HUDEP-2 (cell line): ENCODE measurements around the gene TBCD.

Source experiments
- DNase-seq, 76 experiments: peaks; one replicate each; lab custom pipeline; 2025; ENCODE audit not compliant: unreplicated experiment in 76 of 76; lab: John Stamatoyannopoulos, UW

TBCD gene

DNA sequence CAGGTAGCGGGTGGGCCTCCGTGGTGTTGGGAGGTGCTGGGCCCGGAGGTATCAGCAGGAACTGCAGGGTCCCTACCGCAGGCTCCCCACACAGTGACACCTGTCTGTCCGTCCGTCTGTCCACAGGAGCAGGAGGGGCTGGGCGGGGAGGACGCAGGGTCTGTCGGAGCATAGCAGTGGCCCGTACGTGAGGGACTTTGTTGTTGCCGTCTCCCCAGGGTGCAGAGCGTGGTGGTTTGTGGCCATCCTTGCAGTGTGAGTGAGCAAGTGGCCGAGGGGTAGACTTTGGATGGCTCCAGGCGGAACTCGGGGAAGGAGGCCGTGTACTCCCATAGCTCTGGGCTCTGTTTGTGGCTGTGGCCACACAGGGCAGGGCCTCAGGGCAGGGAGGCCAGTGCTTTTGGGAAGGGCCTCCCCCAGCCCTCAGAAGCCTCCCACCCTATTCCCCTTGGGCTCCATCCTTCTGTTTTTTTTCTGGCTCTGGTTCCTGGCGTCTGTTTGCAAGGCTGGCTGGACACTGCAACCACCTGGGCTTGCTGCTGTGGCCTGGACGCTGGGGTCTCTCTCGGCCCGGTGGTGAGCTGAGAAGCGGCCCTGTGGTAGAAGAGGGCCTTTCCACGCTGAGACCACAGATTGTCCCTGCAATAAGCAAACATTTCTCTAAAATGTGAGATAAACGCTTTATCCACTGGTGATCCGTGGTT lies 128.9 kb downstream of the TBCD start:
- DNase-seq: no peak

GRCh38 chr17:82881324-82881823 lies 129.5 kb downstream of the TBCD start:
- DNase-seq: no peak

- peak in 7 of 76 experiments; percentile 11 to 34 (median 22) for DNase-seq
These were observed 130.2 kb downstream of the TBCD start for GRCh38 chr17:82881900-82882714.

- no peak for DNase-seq
These were observed 131.0 kb downstream of the TBCD start for GRCh38 chr17:82882715-82883418.

DNA sequence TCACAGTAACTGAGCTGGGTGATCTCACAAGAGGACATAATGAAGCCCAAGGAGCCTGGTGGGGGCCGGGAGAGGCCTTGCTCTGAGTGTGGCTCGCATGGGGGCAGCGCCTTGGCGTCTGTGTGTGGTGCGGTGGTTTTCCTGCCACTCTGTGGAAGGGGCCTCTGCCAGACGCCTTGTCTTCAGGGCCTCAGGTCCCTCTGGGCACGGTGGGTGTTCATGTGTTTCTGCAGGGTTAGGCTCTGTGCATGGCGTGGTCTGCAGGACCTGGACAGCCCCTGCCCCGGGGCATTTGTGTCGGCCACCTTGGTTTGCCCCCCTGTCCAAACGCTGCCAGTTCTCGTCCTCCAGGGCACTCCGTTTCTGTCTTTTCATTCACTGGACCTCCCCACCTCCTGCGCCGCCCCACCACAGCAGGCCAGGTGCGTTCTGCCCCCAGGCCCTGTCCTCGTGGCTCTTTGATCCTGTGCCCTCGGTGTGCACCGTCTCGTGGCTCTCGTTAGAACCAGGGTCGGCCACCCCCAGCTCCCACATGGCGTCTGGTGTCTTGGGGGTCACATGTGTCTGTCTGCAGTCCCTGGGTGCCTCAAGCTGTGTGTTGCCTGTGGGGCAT lies 131.7 kb downstream of the TBCD start:
- no peak for DNase-seq

GRCh38 chr17:82884341-82884969 lies 132.6 kb downstream of the TBCD start:
- peak in 10 of 76 experiments; percentile 1 to 54 (median 21) for DNase-seq

DNA sequence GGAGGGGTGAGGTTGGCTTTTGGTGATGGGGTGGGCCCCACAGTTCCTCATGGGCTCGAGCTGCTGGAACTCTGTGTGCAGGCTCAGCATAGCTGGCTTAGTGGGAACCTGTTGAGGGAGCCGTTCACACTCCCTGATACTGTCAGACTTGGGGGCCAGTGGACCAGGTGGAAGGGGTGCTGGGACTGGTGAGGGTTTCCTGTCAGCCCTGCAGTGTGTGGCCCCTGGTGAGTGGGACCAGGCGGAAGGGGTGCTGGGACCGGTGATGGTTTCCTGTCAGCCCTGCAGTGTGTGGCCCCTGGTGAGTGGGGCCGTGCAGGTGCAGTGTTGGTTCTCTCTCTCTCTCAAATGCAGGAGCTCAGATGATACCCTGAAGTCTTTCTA lies 133.1 kb downstream of the TBCD start:
- no peak for DNase-seq

GRCh38 chr17:82887255-82888164 lies 135.6 kb downstream of the TBCD start:
- no peak for DNase-seq

DNA sequence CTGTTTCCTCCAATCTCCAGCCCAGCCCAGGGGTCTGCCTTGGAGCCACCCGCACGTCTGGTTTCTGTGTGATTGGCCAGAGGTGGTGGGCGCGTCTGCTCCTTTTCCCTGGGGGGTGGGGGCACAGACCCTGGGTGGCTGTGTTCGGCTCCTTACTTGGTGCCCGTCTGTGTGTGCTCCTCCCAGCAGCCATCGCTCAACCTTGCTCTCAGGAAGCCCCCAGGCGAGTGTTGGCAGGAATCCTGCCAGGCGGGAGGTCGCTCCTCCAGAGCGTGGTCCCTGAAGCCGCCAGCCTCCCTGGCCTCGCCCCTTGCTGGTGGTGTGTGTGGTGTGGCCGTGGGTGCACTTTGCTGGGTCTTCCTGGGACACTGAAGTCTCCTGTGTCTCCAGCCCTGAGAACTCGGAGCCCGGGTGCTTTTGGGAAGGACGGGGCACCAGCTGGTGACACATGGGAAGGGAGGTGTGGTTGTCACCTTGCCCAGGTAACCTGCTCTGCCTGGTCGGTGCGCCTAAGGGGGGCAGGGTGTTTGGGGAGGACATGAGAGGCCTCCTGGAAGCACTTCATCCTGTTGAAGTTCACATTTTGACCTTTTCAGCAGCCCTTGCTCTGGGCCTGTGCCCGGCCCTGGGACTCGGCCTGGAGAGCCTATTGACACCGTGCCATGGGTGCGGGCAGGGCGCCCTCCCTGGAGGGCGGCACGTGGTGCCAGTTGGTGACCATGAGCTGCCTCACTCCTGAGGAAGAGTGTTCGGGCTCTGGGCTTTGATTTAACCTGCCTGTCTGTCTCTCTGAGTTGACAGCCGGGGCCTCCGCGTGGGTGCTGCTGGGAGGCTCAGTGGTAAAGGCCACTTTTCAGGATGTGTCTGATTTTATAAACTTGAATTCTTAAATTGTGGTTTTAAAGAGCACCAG lies 137.0 kb downstream of the TBCD start:
- no peak for DNase-seq

DNA sequence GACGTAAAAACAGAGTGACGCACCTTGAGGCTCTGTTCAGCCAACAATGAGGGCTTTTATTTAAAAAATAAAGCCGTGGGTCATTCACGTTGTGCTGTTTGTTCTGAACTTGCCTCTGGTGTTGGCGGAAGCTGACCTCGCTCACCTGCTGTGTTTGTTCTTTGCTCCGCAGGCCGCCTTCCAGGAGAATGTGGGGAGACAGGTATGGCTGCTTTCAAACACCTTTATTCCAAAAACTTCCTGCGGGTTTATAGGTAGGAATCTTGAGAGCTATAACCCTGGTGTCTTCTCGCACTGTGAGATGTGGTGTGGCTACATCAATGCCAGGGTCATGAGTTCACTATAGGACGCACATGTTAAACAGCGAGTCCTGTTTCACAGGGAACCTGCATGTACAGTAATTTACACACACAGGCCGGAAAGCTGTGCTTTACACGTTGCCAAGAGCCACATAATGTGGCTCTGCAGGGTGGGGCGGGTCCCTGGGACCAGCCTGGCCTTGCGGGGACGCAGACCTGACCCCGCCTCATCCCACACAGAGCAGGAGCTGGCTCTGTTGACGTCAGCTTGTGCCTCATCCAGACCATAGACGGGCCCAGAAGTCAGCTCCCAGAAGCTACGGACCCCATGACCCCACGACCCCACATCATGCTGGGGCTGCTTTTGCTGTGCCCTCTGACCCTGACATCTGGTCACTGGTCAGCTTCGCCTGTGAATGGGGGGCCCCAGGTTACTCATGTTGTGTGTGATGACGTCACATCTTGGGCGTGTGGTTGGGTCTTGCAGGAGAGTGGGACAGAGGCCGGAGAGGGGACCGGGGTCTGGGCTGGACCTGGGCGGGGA lies 137.9 kb downstream of the TBCD start:
- DNase-seq: no peak

GRCh38 chr17:82890339-82890730 lies 138.5 kb downstream of the TBCD start:
- DNase-seq: no peak

DNA sequence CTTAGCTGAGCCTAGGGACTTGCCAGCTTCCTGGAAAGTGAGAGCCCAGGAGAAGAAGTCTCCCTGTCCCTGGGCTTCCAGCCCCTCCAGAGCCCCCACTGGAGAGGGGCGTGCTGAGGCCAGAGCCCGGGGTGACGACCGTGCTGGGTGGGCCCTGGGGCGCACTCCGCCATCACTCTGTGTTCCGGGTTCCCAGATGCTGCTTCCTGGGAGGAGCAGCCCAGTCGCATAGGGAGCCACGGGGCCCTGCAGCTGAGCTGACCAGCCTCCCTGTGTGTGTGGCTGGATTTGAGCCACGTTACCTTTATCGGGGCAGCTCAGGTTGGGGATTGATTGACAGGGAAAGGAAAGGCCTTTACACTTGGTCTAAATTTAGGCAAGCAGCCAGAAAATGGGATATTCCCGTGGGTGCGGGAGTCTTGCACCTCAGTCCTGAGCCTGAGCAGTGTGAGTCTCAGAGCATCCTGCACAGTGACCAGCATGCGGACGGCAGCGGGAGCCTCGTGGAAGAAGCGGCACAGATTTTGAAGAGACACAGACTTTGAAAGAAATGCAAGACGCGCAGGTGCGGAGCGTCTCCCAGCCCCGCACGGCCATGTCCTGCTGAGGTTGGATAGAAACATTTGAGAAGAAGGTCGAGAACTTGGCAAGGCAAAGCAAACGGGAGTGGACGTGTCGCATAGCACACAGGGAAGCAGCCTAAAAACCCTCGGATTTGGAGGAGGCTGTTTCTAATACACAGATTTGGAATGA lies 139.2 kb downstream of the TBCD start:
- no peak for DNase-seq

GRCh38 chr17:82891911-82892310 lies 140.0 kb downstream of the TBCD start:
- no peak for DNase-seq

GRCh38 chr17:82892899-82893565 lies 141.2 kb downstream of the TBCD start:
- no peak for DNase-seq

DNA sequence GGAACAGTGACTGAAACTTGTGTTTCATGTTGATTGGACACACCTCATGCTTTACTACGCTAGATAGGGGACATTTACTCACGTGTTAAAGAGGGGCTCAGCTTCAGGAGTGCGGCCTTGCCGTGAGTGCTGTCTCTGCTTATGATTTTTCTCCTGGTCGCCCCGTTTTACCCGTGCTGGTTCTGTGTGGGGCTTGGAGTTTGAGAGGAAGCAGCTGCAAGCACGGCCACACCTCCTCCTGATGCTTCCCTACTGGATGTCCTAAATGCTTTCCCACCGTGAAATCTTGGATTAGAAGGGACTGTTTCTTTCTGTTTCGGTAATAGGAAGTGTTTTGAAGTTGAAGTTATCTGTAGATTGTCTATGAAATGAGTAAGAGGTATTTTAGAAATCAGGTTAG lies 141.9 kb downstream of the TBCD start:
- no peak for DNase-seq

GRCh38 chr17:82894389-82894788 lies 142.5 kb downstream of the TBCD start:
- no peak for DNase-seq
